HEK293 (cell line): ENCODE results near the gene SERGEF.

Experiments
- KLF9 ChIP-seq: fragments of 450-650 bp; formaldehyde crosslinking; IDR thresholded peaks from 2 replicates; pipeline ENCODE4 v1.5.1; 2016; ENCODE audit warnings: missing biosample characterization, missing genetic modification characterization, low read depth
- ZFP3 ChIP-seq: fragments of 450-650 bp; formaldehyde crosslinking; IDR thresholded peaks from 2 replicates; pipeline ENCODE4 v1.5.1; 2016; ENCODE audit warnings: low read depth, missing biosample characterization, missing genetic modification characterization
- ZNF121 ChIP-seq: fragments of 450-650 bp; formaldehyde crosslinking; IDR thresholded peaks from 2 replicates; pipeline ENCODE4 v1.5.1; 2016; ENCODE audit warnings: missing biosample characterization, missing genetic modification characterization
- ZNF146 ChIP-seq: fragments of 450-650 bp; formaldehyde crosslinking; IDR thresholded peaks from 2 replicates; pipeline ENCODE4 v1.5.1; 2016; ENCODE audit warnings: missing biosample characterization, missing genetic modification characterization
- ZNF366 ChIP-seq: fragments of 450-650 bp; formaldehyde crosslinking; conservative IDR thresholded peaks from 2 replicates; pipeline ENCODE4 v1.5.1; 2016; ENCODE audit warnings: missing biosample characterization, missing genetic modification characterization
- ZNF530 ChIP-seq: fragments of 450-650 bp; formaldehyde crosslinking; IDR thresholded peaks from 2 replicates; pipeline ENCODE4 v1.5.1; 2016; ENCODE audit warnings: low read depth, missing biosample characterization, missing genetic modification characterization
- TF ChIP-seq, protein P1 (sequence below): fragments of 450-650 bp; formaldehyde crosslinking; IDR thresholded peaks from 2 replicates; pipeline ENCODE4 v1.5.1; 2016; ENCODE audit warnings: missing biosample characterization, missing genetic modification characterization

DNA sequence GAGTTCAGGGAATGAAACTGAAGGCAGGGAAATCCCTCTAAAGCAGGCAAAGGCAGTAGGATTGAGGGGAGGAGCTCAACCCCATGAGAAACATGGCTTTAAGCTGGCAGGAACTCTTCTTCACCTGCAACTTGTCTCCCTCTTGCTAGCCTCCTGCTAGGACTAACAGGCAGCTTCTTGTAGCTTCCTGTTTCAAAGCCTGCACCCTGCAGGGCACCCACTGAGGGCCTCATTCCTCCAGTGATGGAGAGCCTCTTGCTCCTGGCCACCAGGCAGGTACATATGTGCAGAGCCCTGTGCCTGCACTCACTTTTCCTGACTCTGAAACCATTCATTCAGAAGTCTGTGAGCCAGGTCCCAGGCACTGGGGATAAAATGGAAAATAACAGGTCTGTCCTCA is 137.0 kb downstream of the SERGEF start:
- TF ChIP-seq ZNF530, result no peak
- no peak for TF ChIP-seq KLF9 (tag by site-specific recombination)
- no peak for TF ChIP-seq ZNF146 (tag by site-specific recombination)
- TF ChIP-seq ZFP3 (tag by site-specific recombination), result no peak
- no peak for TF ChIP-seq ZNF121 (tag by site-specific recombination)
- TF ChIP-seq, protein P1, sequence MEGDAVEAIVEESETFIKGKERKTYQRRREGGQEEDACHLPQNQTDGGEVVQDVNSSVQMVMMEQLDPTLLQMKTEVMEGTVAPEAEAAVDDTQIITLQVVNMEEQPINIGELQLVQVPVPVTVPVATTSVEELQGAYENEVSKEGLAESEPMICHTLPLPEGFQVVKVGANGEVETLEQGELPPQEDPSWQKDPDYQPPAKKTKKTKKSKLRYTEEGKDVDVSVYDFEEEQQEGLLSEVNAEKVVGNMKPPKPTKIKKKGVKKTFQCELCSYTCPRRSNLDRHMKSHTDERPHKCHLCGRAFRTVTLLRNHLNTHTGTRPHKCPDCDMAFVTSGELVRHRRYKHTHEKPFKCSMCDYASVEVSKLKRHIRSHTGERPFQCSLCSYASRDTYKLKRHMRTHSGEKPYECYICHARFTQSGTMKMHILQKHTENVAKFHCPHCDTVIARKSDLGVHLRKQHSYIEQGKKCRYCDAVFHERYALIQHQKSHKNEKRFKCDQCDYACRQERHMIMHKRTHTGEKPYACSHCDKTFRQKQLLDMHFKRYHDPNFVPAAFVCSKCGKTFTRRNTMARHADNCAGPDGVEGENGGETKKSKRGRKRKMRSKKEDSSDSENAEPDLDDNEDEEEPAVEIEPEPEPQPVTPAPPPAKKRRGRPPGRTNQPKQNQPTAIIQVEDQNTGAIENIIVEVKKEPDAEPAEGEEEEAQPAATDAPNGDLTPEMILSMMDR (tag by site-specific recombination), result no peak
- TF ChIP-seq ZNF366, result no peak
